NCI-H2029 (cell line): ENCODE results near the gene LONRF2.

Experiments
- DNase-seq: peaks from one replicate; lab custom pipeline; 2025; lab: John Stamatoyannopoulos, UW

The LONRF2 gene

GRCh38 chr2:100235581-100235980 lies 86.7 kb downstream of the LONRF2 start:
- no peak for DNase-seq

GRCh38 chr2:100235098-100235497 lies 87.2 kb downstream of the LONRF2 start:
- DNase-seq = no peak

GRCh38 chr2:100234141-100234540 lies 88.2 kb downstream of the LONRF2 start:
- no peak for DNase-seq

DNA sequence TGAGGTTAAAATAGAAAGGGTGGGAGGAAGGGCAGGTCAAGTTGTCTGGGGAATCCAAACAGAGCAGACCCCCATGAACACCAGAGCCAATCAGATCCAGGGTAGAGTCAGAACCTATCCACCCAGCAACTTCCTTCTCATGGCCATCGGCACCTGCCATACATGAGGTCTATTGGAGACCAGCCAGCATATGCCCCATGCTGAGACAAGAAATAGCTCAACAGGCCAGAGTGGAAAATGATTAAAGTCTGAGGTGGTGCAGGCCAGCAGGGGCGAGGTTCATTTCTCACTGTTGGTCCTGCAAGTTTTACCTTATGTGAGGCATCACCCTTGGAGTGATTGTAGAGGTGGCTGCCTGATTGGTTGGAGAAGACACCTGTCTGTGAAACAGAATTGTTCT lies 89.2 kb downstream of the LONRF2 start:
- DNase-seq = no peak

GRCh38 chr2:100230754-100231153 lies 91.5 kb downstream of the LONRF2 start:
- peak; percentile 80 for DNase-seq

DNA sequence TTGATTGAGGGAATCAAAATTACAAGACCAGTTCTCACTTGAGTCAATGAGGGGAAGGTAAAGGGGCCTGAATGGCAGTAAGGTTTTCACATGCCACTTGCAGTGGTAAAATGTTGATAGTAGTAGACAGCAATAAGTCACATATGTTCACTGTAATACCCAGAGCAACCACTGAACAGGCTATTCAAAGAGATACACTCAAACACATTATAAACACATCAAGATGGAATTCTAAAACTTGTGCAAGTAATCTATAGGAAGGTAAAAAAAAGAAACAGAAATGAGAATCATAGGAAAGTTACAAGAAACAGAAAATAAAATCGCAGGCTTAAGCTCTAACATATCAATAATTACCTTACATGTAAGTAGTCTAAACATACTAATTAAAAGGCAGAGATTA lies 93.3 kb downstream of the LONRF2 start:
- DNase-seq = no peak

DNA sequence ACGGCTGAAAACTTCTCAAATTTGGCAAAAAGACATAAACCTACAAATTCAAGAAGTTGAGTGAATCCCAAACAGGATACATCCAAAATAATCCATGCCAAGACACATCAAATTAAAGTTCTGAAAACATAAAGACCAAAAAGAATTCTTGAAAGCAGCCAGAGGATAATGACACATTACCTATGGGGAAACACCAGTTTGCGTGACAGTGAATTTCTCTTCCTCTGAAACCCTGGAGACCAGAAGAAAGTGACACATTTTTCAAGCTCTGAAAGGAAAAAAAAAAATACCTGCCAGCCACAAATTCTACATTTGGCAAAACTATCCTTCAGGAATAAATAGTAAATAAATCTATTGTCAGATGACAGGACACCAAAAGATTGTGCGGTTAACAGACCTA lies 93.9 kb downstream of the LONRF2 start:
- no peak for DNase-seq

DNA sequence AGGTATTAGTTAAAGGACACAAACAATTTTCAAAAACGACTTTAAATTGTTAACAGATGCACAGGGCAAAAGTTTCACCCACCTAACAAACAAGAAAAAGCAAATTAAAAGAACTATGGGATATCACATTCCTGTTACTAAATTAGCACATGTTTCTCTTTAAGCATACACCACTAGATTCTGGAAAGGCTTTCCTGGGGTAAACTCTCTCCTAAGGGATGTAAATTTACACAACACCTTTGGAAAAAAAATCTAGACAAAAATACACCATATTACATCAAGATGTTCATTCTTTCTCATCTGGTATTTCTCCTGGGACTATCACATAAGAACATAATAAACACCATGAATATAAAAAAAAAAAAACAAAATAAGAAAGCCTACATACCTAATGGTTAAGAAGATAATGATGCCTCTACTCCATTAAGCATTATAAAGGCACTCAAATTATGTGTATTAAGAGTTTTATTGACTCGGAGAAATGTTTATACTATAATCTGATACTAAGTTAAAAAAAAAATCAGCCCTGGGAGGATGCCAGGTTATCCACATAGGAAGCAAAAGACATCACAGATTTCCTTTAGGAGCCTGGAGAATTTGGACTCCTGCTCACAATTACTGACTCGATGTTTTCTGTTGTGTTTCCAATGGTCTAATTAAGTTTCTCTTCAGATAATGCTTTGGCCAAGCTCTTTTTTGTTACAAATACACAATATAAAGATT lies 97.2 kb downstream of the LONRF2 start:
- no peak for DNase-seq

DNA sequence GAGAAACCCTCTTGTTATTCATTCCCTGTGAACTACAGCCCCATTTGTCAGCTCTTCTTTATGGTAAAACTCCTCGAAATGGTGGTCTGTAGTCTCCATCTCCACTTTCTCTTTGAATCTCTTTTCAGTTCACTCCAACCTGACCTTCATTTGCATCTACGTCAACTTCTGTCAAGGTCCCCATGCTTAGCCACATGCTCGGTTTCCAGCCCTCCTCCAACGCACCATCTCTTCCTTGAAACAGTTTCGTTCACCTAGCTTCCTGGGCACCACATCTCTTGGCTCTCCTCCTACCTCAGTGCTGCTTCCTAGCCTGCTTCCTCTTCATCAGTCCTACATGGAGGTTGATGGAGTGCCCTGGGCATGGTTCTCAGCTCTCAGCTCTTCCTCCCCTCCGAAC lies 98.8 kb downstream of the LONRF2 start:
- DNase-seq = no peak
